Spleen (tissue), 11 donors: ENCODE measurements around the gene PRAMEF14. TPM values are rescaled to one million over a fixed set of nuclear protein-coding genes. Genes with fewer than 3 reads are reported as not detected.
"Not testable (repeated sequence)": the region's sequence is repeated elsewhere in the genome, so short reads cannot be mapped to it uniquely, and the experiment has no call there.

ENCODE experiments used
- DNase-seq: peaks from one replicate; pipeline ENCODE4 v3.0.0-alpha.2; 2020
- H3K27ac ChIP-seq, 8 donors: fragments of 200-600 bp; sonication (generic) in 7 of 8; 1 replicate in 4 of 8; 2 replicates in 4 of 8; pipeline versions ENCODE4 v1.5.0 to v1.8.0; 2016 to 2021; ENCODE audit warnings: inconsistent platforms in 4 of 8, mild to moderate bottlenecking in 4 of 8, moderate library complexity in 1 of 8
- H3K27me3 ChIP-seq, 7 donors: fragments of 200-600 bp; sonication (generic) in 6 of 7; replicated peaks in 1 of 7; 1 replicate in 4 of 7; 2 replicates in 3 of 7; pipeline versions ENCODE4 v1.5.0 to v1.8.0; 2016 to 2021; ENCODE audit warnings: inconsistent platforms in 3 of 7, mild to moderate bottlenecking in 1 of 7
- H3K36me3 ChIP-seq, 6 donors: fragments of 200-600 bp; sonication (generic) in 5 of 6; 1 replicate in 4 of 6; 2 replicates in 2 of 6; pipeline versions ENCODE4 v1.5.0 to v1.8.0; 2016 to 2021; ENCODE audit warnings: inconsistent platforms in 2 of 6
- H3K4me1 ChIP-seq, 6 donors: fragments of 200-600 bp; sonication (generic) in 5 of 6; 1 replicate in 3 of 6; 2 replicates in 3 of 6; pipeline versions ENCODE4 v1.5.0 to v1.8.0; 2016 to 2021; ENCODE audit warnings: inconsistent platforms in 3 of 6
- H3K4me3 ChIP-seq, 8 donors: fragments of 200-600 bp; sonication (generic) in 7 of 8; 1 replicate in 4 of 8; 2 replicates in 4 of 8; pipeline versions ENCODE4 v1.5.0 to v1.8.0; 2016 to 2021; ENCODE audit warnings: inconsistent platforms in 4 of 8, mild to moderate bottlenecking in 4 of 8, moderate library complexity in 2 of 8
- H3K9me3 ChIP-seq, 8 donors: fragments of 200-600 bp; sonication (generic) in 7 of 8; 1 replicate in 4 of 8; 2 replicates in 4 of 8; pipeline versions ENCODE4 v1.5.0 to v1.8.0; 2016 to 2021; ENCODE audit warnings: inconsistent platforms in 4 of 8
- WGBS, 5 donors: extraction: QIAGEN DNeasy Blood & Tissue Kit in 3 of 5; methylation state at CpG; one replicate each; pipeline versions ENCODE4 v1.1.5 to v1.1.7; 2013 to 2018; 5-methylcytosine and 5-hydroxymethylcytosine counted together
- intact Hi-C: fragments of 100-400 bp; cut with DNase I; formaldehyde crosslinking; loops from one replicate; pipeline ENCODE4 v1.15.0; 2023; ENCODE audit warnings: low total_unique reads
- polyA plus RNA-seq, 3 donors: library from polyadenylated mRNA; stranded (reverse); fragments of 200-250 nt; gene quantifications; one replicate each; pipeline ENCODE4 v1.2.1, GENCODE V29; 2013
- total RNA-seq, 7 donors: library from RNA; depleted of rRNA in 3 of 7; stranded (reverse); fragments of >200 nt in 3 of 7; fragmentation: NEBNext Ultra II Directional in 4 of 7; extraction: Animal tissue kit (Norgen Biotek cat#: 25700) in 4 of 7; gene quantifications; one replicate each; pipeline versions ENCODE4 v1.1.0 to v1.2.1, GENCODE V29; 2016 to 2021
- TF ChIP-seq, protein P1 (sequence below), 11 experiments: fragments of 200-600 bp in 7 of 11; fragments of 450-650 bp in 4 of 11; sonication (generic) in 4 of 11; IDR thresholded peaks in 8 of 11; conservative IDR thresholded peaks in 3 of 11; 1 replicate in 7 of 11; 2 replicates in 4 of 11; pipeline versions ENCODE4 v1.4.0 to v1.8.0; 2016 to 2021; ENCODE audit warnings: antibody characterized with exemption in 11 of 11, inconsistent platforms in 4 of 11, mild to moderate bottlenecking in 1 of 11
- donor health status: healthy with polysubstance abuse.
- donor health status: DM: no; HTN: no; CAD: no; lungs with moderate emphysema.
- donor health status: DM: no; HTN: no; CAD: no.
- donor health status: Bipolar disorder and iron deficiency.
- donor health status: healthy.
- donor health status: DM: no; HTN: no; CAD: no.
- donor health status: DM: yes; HTN: yes; CAD: no.

PRAMEF14 gene
- total and polyA plus RNA-seq, 10 donors, result not detected

DNA sequence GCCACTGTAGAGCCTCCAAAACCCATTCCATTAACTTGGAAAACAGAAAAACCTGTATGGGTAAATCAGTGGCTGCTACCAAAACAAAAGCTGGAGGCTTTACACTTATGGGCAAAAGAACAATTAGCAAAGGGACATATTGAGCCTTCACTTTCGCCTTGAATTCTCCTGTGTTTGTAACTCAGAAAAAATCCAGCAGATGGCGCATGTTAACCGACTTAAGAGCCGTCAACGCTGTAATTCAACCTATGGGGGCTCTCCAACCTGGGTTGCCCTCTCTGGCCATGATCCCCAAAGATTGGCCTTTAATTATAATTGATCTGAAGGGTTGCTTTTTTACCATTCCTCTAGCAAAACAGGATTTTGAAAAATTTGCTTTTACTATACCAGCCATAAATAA lies 9.8 kb upstream of the PRAMEF14 start:
- TF ChIP-seq, protein P1, sequence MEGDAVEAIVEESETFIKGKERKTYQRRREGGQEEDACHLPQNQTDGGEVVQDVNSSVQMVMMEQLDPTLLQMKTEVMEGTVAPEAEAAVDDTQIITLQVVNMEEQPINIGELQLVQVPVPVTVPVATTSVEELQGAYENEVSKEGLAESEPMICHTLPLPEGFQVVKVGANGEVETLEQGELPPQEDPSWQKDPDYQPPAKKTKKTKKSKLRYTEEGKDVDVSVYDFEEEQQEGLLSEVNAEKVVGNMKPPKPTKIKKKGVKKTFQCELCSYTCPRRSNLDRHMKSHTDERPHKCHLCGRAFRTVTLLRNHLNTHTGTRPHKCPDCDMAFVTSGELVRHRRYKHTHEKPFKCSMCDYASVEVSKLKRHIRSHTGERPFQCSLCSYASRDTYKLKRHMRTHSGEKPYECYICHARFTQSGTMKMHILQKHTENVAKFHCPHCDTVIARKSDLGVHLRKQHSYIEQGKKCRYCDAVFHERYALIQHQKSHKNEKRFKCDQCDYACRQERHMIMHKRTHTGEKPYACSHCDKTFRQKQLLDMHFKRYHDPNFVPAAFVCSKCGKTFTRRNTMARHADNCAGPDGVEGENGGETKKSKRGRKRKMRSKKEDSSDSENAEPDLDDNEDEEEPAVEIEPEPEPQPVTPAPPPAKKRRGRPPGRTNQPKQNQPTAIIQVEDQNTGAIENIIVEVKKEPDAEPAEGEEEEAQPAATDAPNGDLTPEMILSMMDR (IDR thresholded peaks at IDR 0.05 in 8 of 11, conservative IDR thresholded peaks at IDR 0.05 in 3 of 11), result peak in 9 of 11 experiments; percentile 19 to 68 (median 52)
- H3K27me3 ChIP-seq, intact Hi-C loops, H3K36me3 ChIP-seq, H3K27ac ChIP-seq, H3K4me1 ChIP-seq, H3K4me3 ChIP-seq, DNase-seq: not testable (repeated sequence)
- peaks cover 0 to 25% (median 19%) of the 10 kb centered on the region in 8 donors for H3K9me3 ChIP-seq
- WGBS, 5 donors, result 0 to 4% (median 1%) methylated on average over 5 of the region's 5 CpGs

DNA sequence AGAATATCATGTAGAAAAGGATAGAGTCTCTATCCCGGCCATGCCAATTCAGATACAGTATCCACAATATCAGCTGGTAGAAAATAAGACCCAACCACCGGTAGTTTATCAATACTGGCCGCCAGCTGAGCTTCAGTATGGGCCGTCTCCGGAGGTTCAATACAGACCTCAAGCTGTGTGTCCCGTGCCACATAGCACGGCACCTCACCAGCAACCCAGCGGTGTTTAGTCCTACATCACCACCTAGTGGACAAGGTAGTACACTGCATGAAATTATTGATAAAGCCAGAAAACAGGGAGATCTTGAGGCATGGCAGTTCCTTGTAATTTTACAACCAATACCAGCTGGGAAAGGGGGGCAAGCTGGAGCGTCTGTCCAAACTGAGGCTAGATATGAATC lies 7.5 kb upstream of the PRAMEF14 start:
- H3K27me3 ChIP-seq, DNase-seq, H3K4me3 ChIP-seq, H3K27ac ChIP-seq, H3K36me3 ChIP-seq, intact Hi-C loops, H3K4me1 ChIP-seq: not testable (repeated sequence)
- 0 to 6% (median 0%) methylated on average over 1 to 2 of the region's 9 CpGs; no CpG with 5 or more reads in 2 of the 5 donors for WGBS, 5 donors
- H3K9me3 ChIP-seq, result peaks cover 0 to 30% (median 19%) of the 10 kb centered on the region in 8 donors

DNA sequence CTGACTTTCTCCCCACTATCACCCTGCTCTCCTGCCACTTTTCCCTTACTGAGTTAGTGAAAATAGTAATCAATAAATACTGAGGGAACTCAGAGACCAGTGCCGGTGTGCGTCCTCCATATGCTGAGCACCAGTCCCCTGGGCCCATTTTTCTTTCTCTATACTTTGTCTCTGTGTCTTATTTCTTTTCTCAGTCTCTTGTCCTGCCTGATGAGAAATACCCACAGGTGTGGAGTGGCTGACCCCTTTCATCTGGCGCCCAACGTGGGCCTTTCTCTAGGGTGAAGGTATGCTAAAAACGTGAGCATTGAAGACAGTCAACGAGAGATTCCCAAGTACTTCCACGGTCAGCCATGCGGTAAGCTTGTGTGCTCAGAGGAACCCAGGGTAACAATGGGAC lies 6.5 kb upstream of the PRAMEF14 start:
- H3K4me3 ChIP-seq, DNase-seq, intact Hi-C loops, H3K27ac ChIP-seq, H3K36me3 ChIP-seq, H3K4me1 ChIP-seq, H3K27me3 ChIP-seq: not testable (repeated sequence)
- H3K9me3 ChIP-seq, result peaks cover 0 to 30% (median 19%) of the 10 kb centered on the region in 8 donors
- 85 to 98% (median 92%) methylated on average over 6 to 8 of the region's 8 CpGs for WGBS, 5 donors

DNA sequence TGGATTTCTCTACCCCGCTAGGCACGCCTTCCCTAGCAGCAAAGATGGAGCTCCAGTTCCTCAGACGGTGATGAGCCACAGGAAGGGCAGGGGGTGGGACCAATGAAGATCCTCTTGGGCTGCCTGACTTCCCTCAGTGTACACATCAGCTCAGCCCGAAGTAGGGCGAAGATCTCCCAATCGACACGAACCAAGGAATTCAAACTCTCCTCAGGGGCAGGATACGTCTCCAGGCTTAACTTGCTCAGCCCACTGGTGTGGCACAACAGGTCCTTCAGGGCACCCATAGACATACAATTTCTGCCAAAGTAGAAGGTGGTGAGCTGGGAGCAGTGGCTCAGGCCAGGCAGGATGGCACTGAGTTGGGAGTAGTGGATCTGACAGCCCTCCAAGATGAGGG lies 4.4 kb downstream of the PRAMEF14 start:
- 72 to 93% (median 84%) methylated on average over 7 to 8 of the region's 8 CpGs for WGBS, 5 donors
- H3K4me3 ChIP-seq, result not testable (repeated sequence)

DNA sequence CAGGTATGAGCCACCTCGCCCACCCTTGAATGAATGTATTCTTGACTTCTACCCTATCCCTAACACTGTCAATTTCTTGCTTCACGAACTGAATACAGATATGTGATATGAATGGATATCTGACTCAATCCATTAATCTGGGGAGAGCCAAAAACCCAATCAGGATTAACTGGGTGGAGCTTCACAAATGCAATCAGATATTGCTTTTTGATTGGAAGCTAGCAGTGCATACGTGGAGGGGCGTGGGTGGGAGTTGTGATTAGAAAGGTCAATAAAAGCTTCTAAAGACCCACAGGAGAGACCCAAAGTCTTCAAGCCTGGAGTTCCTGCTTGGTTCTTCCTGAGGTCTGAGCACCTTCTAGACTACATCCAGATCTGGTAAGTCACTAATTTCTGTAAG lies 31.7 kb downstream of the PRAMEF14 start, which contains the start of gene PRAMEF15:
Gene PRAMEF15, plus strand, starts transcription at position 301 of the 400 bp plus-strand sequence. CDS start 2,827 bp downstream, outside the sequence.
- H3K36me3 ChIP-seq, intact Hi-C loops, H3K4me1 ChIP-seq, DNase-seq, H3K4me3 ChIP-seq, H3K27me3 ChIP-seq, H3K27ac ChIP-seq, H3K9me3 ChIP-seq: not testable (repeated sequence)
- WGBS, 5 donors, result 54 to 73% (median 57%) methylated on average over 3 to 4 of the region's 4 CpGs

More for the DNA sequence above, 4.4 kb downstream of the PRAMEF14 start:
- H3K36me3 ChIP-seq, H3K27me3 ChIP-seq, H3K4me1 ChIP-seq, H3K9me3 ChIP-seq, intact Hi-C loops, H3K27ac ChIP-seq, DNase-seq: not testable (repeated sequence)

DNA sequence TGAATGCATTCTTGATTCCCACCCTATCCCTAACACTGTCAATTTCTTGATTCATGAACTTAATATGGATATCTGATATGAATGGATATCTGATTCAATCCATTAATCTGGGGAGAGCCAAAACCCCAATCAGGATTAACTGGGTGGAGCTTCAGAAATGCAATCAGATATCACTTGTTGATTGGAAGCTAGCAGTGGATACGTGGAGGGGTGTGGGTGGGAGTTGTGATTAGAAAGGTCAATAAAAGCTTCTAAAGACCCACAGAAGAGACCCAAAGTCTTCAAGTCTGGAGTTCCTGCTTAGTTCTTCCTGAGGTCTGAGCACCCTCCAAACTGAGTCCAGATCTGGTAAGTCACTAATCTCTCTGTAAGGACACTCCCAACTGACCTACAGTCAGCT lies 43.7 kb downstream of the PRAMEF14 start, which contains the start of gene PRAMEF33:
Gene PRAMEF33, plus strand, starts transcription at position 301 of the 400 bp plus-strand sequence. CDS start 2,416 bp downstream, outside the sequence.
- DNase-seq, H3K27me3 ChIP-seq, H3K36me3 ChIP-seq, H3K4me1 ChIP-seq, H3K4me3 ChIP-seq, H3K9me3 ChIP-seq, H3K27ac ChIP-seq, intact Hi-C loops: not testable (repeated sequence)
- WGBS, 5 donors, result no CpG with 5 or more reads among the region's 1 CpG

DNA sequence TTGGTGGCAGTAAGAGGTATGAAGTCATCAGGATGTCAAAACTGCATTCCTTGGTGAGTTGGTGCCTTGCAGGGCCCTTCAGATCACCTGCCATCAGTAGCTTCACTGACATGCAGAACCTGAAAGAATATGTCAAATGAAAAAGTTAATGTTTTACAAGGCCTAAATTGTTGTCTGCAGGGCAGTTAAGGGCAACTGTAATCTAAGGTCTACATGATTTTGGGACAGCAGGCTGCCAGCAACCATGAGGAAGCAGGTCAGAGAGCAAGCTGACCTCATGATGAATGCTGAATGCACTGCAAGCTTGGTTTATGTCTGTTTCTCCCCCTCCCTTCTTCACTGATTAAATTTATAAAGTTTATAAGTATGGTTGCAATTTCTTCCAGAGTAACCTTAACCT lies 44.7 kb downstream of the PRAMEF14 start:
- DNase-seq, H3K36me3 ChIP-seq, intact Hi-C loops, H3K27me3 ChIP-seq, H3K4me1 ChIP-seq, H3K27ac ChIP-seq, H3K9me3 ChIP-seq, H3K4me3 ChIP-seq: not testable (repeated sequence)

DNA sequence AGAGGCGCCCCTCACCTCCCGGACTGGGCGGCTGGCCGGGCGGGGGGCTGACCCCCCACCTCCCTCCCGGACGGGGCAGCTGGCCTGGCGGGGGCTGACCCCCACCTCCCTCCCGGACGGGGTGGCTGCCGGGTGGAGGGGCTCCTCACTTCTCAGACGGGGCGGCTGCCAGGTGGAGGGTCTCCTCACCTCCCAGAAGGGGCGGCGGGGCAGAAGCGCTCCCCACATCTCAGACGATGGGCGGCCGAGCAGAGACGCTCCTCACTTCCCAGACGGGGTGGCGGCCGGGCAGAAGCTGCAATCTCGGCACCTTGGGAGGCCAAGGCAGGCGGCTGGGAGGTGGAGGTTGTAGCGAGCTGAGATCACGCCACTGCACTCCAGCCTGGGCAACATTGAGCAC lies 48.2 kb downstream of the PRAMEF14 start:
- DNase-seq, H3K27me3 ChIP-seq, H3K4me3 ChIP-seq, H3K27ac ChIP-seq, intact Hi-C loops, H3K9me3 ChIP-seq, H3K4me1 ChIP-seq, H3K36me3 ChIP-seq: not testable (repeated sequence)
- WGBS, 5 donors, result 80 to 95% (median 91%) methylated on average over 1 to 14 of the region's 27 CpGs; no CpG with 5 or more reads in 2 of the 5 donors

DNA sequence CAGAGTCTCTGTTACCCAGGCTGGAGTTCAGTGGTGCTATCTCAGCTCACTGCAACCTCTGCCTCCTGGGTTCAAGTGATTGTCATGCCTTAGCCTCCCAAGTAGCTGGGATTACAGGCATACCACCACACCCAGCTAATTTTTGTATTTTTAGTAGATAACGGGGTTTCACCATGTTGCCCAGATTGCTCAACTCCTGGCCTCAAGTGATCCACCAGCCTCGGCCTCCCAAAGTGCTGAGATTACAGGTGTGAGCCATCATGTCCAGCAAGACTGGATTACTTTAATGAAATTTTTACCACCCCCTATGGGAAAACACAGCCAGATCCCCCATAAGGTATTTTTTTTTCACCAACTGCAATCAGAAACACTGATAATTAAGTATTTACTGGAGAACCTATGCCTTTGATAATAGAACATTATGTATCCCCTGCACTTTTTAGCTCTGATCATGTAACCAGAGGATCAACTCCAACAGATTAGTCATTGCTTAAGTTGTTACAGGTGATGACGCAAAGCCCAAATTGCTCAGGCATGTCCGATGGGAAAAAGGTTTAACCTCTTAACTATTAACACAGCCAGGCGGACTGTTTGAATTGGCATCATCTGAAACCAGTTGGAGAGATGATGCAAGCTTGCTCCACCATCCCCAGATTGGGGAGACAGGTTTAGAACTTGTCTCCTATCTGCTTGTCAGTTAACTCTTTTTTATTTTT lies 49.6 kb downstream of the PRAMEF14 start:
- 75 to 100% (median 96%) methylated on average over 1 to 2 of the region's 5 CpGs for WGBS, 5 donors
- not testable (repeated sequence) for H3K27ac ChIP-seq, H3K27me3 ChIP-seq

More for the DNA sequence above, 49.6 kb downstream of the PRAMEF14 start:
- H3K9me3 ChIP-seq, H3K36me3 ChIP-seq, H3K4me1 ChIP-seq, H3K4me3 ChIP-seq, DNase-seq, intact Hi-C loops: not testable (repeated sequence)
